HFFc6 (cell line): ENCODE results near the gene TRMO. TPM values are rescaled to one million over a fixed set of nuclear protein-coding genes. Genes with fewer than 3 reads are reported as not detected.

Experiments used
- DNase-seq: peaks from one replicate; pipeline ENCODE4 v3.0.0-alpha.2; 2018
- H3K27ac Mint-ChIP-seq: 2 replicates; pipeline ENCODE4 v1.8.0; 2020; ENCODE audit warnings: mild to moderate bottlenecking, mixed read lengths
- H3K27me3 Mint-ChIP-seq: 2 replicates; pipeline ENCODE4 v1.8.0; 2021; ENCODE audit warnings: mild to moderate bottlenecking, moderate library complexity, mixed read lengths; ENCODE audit not compliant: insufficient read depth
- H3K36me3 Mint-ChIP-seq: 2 replicates; pipeline ENCODE4 v1.8.0; 2021; ENCODE audit warnings: low read depth, mixed read lengths
- H3K4me1 Mint-ChIP-seq: 2 replicates; pipeline ENCODE4 v1.8.0; 2020; ENCODE audit warnings: low read depth, mixed read lengths
- H3K4me3 Mint-ChIP-seq: 2 replicates; pipeline ENCODE4 v1.8.0; 2020; ENCODE audit warnings: mild to moderate bottlenecking, moderate library complexity, mixed read lengths
- H3K9me3 Mint-ChIP-seq: 2 replicates; pipeline ENCODE4 v1.8.0; 2020; ENCODE audit warnings: mild to moderate bottlenecking, mixed read lengths
- total RNA-seq, 6 experiments: library from RNA; stranded (reverse); fragmentation: NEBNext Ultra II Directional; extraction: Animal tissue kit (Norgen Biotek cat#: 25700); gene quantifications; 2 replicates in 1 of 6; 3 replicates in 5 of 6; pipeline ENCODE4 v1.2.3, GENCODE V29; 2021
- TF ChIP-seq, protein P1 (sequence below): fragments of 200-600 bp; sonication (generic); IDR thresholded peaks from 2 replicates; pipeline ENCODE4 v1.5.0; 2021; ENCODE audit warnings: antibody characterized with exemption, mild to moderate bottlenecking

The TRMO gene
- total RNA-seq, 6 experiments from 2014 or later, result 8.4 to 10.9 (median 9.6) TPM

DNA sequence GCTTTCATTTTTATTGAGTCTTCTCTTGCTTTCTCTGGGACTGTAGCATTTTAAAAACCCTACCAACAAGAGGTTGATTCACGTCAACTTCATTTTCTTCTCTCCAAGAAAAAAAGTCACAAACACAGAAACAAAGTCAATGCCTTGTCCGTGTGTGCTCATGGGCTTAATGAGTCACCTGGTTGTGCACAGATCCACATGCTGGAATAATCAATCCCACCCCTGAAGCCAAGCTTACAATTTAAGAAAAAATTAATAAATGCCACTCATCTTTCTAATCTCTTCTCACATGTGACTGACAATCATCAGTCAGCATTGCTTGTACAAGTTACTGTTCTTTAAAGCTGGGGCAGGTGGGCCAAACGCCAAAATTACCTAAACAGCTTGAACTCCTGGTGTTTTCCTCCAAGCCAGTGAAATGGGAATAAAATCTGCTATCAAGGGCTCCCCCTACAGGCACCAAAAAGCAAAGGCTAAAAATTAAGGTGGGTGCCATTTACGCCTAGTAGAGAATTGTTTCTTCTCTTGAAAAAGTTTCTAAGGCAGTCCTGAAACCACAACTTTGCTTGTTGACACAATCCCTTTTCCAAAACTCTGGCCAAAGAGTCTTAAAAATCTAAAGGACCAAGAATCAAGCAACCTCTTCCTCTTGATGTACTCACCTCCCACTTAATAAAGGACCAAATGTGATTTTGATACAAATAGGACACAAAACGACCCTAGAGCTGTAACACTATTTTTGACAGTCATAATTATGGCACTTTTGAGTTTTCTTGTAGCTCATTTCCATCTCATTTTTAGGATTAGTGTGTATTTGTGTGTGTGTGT is 21.3 kb downstream of the TRMO start:
- no peaks in the 10 kb centered on the region; the same call in 1 of the 2 replicates for H3K36me3 Mint-ChIP-seq
- TF ChIP-seq, protein P1, sequence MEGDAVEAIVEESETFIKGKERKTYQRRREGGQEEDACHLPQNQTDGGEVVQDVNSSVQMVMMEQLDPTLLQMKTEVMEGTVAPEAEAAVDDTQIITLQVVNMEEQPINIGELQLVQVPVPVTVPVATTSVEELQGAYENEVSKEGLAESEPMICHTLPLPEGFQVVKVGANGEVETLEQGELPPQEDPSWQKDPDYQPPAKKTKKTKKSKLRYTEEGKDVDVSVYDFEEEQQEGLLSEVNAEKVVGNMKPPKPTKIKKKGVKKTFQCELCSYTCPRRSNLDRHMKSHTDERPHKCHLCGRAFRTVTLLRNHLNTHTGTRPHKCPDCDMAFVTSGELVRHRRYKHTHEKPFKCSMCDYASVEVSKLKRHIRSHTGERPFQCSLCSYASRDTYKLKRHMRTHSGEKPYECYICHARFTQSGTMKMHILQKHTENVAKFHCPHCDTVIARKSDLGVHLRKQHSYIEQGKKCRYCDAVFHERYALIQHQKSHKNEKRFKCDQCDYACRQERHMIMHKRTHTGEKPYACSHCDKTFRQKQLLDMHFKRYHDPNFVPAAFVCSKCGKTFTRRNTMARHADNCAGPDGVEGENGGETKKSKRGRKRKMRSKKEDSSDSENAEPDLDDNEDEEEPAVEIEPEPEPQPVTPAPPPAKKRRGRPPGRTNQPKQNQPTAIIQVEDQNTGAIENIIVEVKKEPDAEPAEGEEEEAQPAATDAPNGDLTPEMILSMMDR, result peak; percentile 88
- H3K27me3 Mint-ChIP-seq, result no peaks in the 10 kb centered on the region
- peak overlapping the region; percentile 77 for H3K27ac Mint-ChIP-seq
- H3K4me1 Mint-ChIP-seq, result peaks cover 37% of the 10 kb centered on the region
- DNase-seq, result peak; percentile 44
- H3K9me3 Mint-ChIP-seq, result no peaks in the 10 kb centered on the region
- peak overlapping the region; percentile 67 for H3K4me3 Mint-ChIP-seq

DNA sequence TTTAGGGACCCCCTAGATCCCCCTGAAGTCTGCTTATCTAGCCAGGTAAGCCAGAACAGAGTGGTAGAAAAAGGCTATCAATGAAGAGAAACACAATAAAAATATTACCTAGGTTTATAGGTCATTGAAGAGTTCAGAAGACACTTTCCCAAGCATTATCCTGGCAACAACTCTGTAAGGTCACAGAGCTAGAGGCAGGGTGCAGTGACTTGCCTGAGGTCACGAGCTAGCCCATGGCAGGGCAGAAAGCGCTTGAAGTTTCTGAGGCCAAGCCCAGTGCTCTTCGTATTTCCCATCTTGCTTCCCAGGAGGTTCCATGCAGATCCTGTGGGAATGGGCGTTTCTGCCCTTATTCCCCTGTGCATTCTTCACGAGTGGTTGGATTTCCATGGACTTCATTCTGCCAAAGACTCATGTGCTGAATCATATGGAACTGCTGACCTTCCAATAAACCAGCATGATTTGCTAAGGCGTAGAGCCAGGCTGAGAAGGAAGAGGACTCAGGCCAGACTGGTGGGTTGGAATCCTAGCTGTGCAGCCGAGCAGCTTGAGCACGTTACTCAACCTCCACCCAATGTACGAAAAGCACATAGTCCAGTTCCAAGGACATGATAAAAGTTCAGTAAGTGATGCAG is 22.1 kb downstream of the TRMO start:
- peak; percentile 72 for DNase-seq
- Mint-ChIP-seq H3K36me3 (no peaks in the 10 kb centered on the region; the same call in 1 of the 2 replicates), H3K27ac (peak overlapping the region; percentile 77), H3K4me3 (peak overlapping the region; percentile 67), H3K27me3 (no peaks in the 10 kb centered on the region), H3K9me3 (no peaks in the 10 kb centered on the region), H3K4me1 (peaks cover 44% of the 10 kb centered on the region)
- TF ChIP-seq, protein P1, result no peak

DNA sequence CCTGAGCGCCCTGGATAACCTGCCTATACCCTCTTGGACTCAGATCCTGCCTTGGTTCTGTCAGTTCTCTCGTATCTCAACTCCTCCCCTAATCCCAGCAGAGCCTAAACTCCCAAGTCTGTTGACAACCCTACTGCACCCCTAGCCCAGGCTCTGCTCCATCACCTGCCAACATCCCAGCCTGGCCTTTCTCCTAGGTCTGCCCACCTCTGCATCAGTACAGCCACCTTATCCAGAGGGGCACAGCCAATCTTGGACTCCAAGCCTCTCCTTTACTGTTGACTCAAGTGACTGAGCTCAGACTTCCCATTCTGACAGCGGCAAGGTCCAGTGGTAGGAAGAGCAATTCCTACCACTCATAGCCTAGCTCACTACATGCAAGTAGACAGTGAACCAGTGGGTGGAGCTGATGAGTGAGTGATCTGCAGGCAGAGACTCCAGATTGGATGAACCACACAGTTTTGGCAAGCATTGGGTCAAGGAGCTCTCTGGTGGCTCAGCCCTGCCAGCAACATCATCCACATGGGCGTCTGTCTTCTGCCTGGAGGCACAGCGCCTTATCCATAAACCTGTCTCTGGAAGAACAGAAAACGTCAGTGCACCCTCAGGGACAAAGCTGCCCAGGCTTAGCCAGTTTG is 26.5 kb downstream of the TRMO start:
- Mint-ChIP-seq H3K9me3 (no peaks in the 10 kb centered on the region), H3K4me1 (peaks cover 24% of the 10 kb centered on the region), H3K4me3 (no peak overlapping the region), H3K27me3 (no peaks in the 10 kb centered on the region), H3K27ac (no peak overlapping the region), H3K36me3 (no peaks in the 10 kb centered on the region)
- peak; percentile 53 for DNase-seq
- TF ChIP-seq, protein P1, result peak; percentile 64

DNA sequence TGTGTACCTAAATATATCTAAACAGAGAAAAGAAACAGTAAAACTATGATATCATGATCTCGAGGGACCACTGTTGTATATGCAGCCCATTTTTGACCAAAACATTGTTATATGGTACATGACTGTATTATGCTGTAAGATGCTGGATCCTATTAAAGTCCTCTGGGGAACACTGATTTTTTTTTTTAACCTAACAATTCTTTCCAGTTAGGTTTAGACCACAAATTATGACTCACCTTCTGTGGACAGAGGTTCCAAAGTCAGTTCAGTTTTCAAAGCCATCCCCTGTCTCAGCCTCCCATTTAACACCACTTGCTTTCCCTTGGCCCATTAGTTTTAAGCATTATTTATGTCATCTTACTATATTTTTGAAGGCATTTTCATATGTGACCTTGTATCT is 27.1 kb downstream of the TRMO start:
- Mint-ChIP-seq H3K27ac (no peak overlapping the region), H3K4me1 (peaks cover 18% of the 10 kb centered on the region), H3K4me3 (no peak overlapping the region), H3K27me3 (no peaks in the 10 kb centered on the region; the same call in 1 of the 2 replicates), H3K9me3 (no peaks in the 10 kb centered on the region), H3K36me3 (no peaks in the 10 kb centered on the region)
- TF ChIP-seq, protein P1, result no peak
- no peak for DNase-seq

DNA sequence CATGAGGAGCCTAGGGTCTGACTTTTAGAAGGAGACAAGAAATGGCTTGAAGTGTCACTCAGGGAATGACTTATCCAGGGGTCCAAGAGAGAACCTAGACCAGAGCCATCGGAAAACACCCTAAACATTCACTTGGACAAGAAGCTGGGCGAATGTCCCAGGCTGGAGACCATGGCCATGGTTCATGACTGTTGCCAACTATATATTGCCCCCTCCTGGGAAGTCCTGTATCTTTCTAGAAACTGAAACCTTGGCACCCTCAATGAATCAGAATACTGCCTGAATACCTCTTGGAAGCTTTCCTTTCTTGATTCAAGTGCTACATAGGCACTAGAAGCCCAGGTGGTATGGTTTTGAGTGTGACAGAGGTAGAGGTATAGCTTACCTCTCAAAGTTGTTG is 29.9 kb downstream of the TRMO start:
- Mint-ChIP-seq H3K4me3 (no peak overlapping the region), H3K27ac (no peak overlapping the region), H3K36me3 (no peaks in the 10 kb centered on the region), H3K4me1 (peaks cover 12% of the 10 kb centered on the region), H3K27me3 (no peaks in the 10 kb centered on the region; the same call in 1 of the 2 replicates), H3K9me3 (no peaks in the 10 kb centered on the region)
- TF ChIP-seq, protein P1, result peak; percentile 31; the same call in 1 of the 2 replicates
- no peak for DNase-seq
